Heart right ventricle (tissue), 16 donors: ENCODE measurements around the gene AAK1. TPM values are rescaled to one million over a fixed set of nuclear protein-coding genes. Genes with fewer than 3 reads are reported as not detected.

Source experiments
- ATAC-seq, 8 donors: fragments of 200-7000 bp; cut with Tn5 transposase; one replicate each; pipeline ENCODE4 v1.9.1; 2020; ENCODE audit warnings: mild to moderate bottlenecking in 8 of 8, moderate library complexity in 8 of 8, moderate number of reproducible peaks in 1 of 8
- DNase-seq, 2 donors: peaks; one replicate each; pipeline ENCODE4 v3.0.0-alpha.2; 2020
- H3K27ac ChIP-seq, 10 donors: fragments of 200-600 bp; sonication (generic) in 2 of 10; one replicate each; pipeline versions ENCODE4 v1.5.0 to v1.8.0; 2020 to 2022; ENCODE audit warnings: mild to moderate bottlenecking in 3 of 10
- H3K27me3 ChIP-seq, 7 donors: fragments of 200-600 bp; one replicate each; pipeline ENCODE4 v1.8.0; 2021 to 2022; ENCODE audit warnings: mild to moderate bottlenecking in 2 of 7
- H3K36me3 ChIP-seq, 9 donors: fragments of 200-600 bp; sonication (generic) in 1 of 9; one replicate each; pipeline versions ENCODE4 v1.5.0 to v1.8.0; 2020 to 2022; ENCODE audit warnings: mild to moderate bottlenecking in 2 of 9
- H3K4me1 ChIP-seq, 9 donors: fragments of 200-600 bp; sonication (generic) in 1 of 9; one replicate each; pipeline versions ENCODE4 v1.5.0 to v1.8.0; 2020 to 2022; ENCODE audit warnings: mild to moderate bottlenecking in 4 of 9
- H3K4me3 ChIP-seq, 10 donors: fragments of 200-600 bp; sonication (generic) in 2 of 10; one replicate each; pipeline versions ENCODE4 v1.5.0 to v1.8.0; 2020 to 2022; ENCODE audit warnings: mild to moderate bottlenecking in 7 of 10, moderate library complexity in 2 of 10
- H3K9me3 ChIP-seq, 11 donors: fragments of 200-600 bp in 10 of 11; sonication (generic) in 2 of 11; one replicate each; pipeline versions ENCODE4 v1.5.0 to v1.8.0; 2013 to 2022; ENCODE audit warnings: mild to moderate bottlenecking in 2 of 11, control low read depth in 1 of 11, moderate library complexity in 1 of 11
- WGBS, 2 donors: extraction: QIAGEN DNeasy Blood & Tissue Kit; methylation state at CpG; one replicate each; pipeline ENCODE4 v1.1.7; 2013; ENCODE audit warnings: inconsistent platforms in 1 of 2; 5-methylcytosine and 5-hydroxymethylcytosine counted together
- intact Hi-C, 10 donors: fragments of 100-400 bp; cut with DNase I; formaldehyde crosslinking; loops; one replicate each; pipeline versions ENCODE4 v1.11.1 to v1.14.2; 2022
- polyA plus RNA-seq, 2 donors: library from polyadenylated mRNA; stranded (reverse); fragments of 200-250 nt; gene quantifications; one replicate each; pipeline ENCODE4 v1.2.3, GENCODE V29; 2013
- total RNA-seq, 10 donors: library from RNA; stranded (reverse); fragmentation: NEBNext Ultra II Directional in 3 of 10; extraction: Animal tissue kit (Norgen Biotek cat#: 25700) in 3 of 10; gene quantifications; one replicate each; pipeline versions ENCODE4 v1.2.1 to v1.2.4, GENCODE V29; 2021 to 2023
- TF ChIP-seq, protein P1 (sequence below), 9 donors: fragments of 200-600 bp; sonication (generic) in 2 of 9; IDR thresholded peaks; one replicate each; pipeline versions ENCODE4 v1.5.0 to v1.8.0; 2021 to 2022; ENCODE audit warnings: antibody characterized with exemption in 9 of 9, mild to moderate bottlenecking in 5 of 9, moderate library complexity in 1 of 9
- donor health status: Arrhythmogenic right ventricular cardiomyopathy.
- donor health status: ischemic (EF 13 %, LVEDD 7.1; RV severe dilation, severe dysfunction).
- donor health status: healthy with polysubstance abuse.
- donor health status: DM: no; HTN: yes; CAD: no.
- donor health status: DM: no; HTN: no; CAD: no.
- donor health status: ischemic (EF 25% LVEDD 6.9; RV normal size, moderate dysfunction).
- donor health status: ischemic (EF 25% LVEDD 5.7; RV mildly dilated, moderate dysfunction).
- donor health status: healthy.
- donor health status: DM: yes; HTN: yes; CAD: no.
- donor health status: Ischemic cardiomyopathy.
- donor health status: ischemic (EF 35%, LVEDD 5.7; RV mildly dilated, moderate dysfunction).
- donor health status: nonischemic (EF 11% LVEDD 7.7; RV severe dilation, severe dysfunction).
- donor health status: DM: yes; HTN: yes; CAD: no.
- donor health status: PGD.
- donor health status: ischemic (EF 29% LVEDD 5.4; RV normal size, mild dysfunction).
- donor health status: nonischemic (EF 23%, LVEDD 6.1; RV moderate dilation, normal function).

AAK1 gene
- total and polyA plus RNA-seq, 12 donors = 10.1 to 148 (median 116) TPM

DNA sequence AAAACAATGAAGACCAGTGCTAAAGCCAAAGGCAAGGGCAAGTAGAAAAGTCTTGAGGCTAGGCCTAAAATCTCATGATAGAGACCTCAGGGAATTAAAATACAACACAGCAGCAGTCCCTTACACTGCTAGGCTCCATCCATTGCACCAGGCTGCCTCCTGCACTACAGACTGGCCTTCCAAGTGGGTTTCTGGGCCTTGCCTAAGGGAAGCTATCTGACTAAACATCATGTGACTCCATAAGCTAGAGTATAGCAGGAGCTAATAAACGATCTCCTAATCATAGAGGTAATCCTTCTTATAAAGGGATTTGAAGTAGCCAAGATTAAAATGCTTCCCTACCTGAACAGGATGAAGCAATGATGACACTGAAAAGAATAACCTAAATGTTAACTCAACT is 128.7 kb downstream of the AAK1 start:
- ATAC-seq = peak in 1 of 8 donors; percentile 4
- intact Hi-C loops = no loop called here

DNA sequence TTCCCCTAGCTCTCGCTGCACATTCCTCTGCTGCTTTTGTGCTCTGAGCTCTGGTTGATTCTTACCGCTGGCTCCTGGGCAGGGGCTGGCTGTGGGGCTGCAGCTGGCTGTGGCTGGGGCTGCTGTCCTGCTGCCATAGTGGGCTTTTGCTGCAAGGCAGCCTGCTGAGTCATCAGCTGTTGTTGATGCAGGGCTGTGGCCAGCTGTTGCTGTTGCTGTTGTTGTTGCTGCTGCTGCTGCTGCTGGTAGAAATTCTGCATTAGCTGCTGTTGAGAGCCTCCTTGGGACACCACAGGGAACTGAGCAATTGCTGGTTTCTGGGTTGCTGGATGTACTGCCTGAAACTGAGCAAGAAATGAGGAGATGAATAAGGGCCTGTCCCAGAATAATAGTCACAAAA is 129.1 kb downstream of the AAK1 start:
- no peaks in the 10 kb centered on the region for H3K27me3 ChIP-seq
- intact Hi-C loops = no loop called here
- 74% methylated on average over 2 of the region's 2 CpGs for WGBS, 2 donors
- peaks cover 0 to 28% (median 13%) of the 10 kb centered on the region in 9 donors for H3K4me1 ChIP-seq
- peaks cover 0 to 100% (median 56%) of the 10 kb centered on the region in 9 donors for H3K36me3 ChIP-seq
- ATAC-seq = peak; percentile 27 to 79 (median 44)
- no peak overlapping the region for H3K4me3 ChIP-seq
- H3K9me3 ChIP-seq = peaks cover 0 to 7% (median 0%) of the 10 kb centered on the region in 11 donors
- TF ChIP-seq, protein P1, sequence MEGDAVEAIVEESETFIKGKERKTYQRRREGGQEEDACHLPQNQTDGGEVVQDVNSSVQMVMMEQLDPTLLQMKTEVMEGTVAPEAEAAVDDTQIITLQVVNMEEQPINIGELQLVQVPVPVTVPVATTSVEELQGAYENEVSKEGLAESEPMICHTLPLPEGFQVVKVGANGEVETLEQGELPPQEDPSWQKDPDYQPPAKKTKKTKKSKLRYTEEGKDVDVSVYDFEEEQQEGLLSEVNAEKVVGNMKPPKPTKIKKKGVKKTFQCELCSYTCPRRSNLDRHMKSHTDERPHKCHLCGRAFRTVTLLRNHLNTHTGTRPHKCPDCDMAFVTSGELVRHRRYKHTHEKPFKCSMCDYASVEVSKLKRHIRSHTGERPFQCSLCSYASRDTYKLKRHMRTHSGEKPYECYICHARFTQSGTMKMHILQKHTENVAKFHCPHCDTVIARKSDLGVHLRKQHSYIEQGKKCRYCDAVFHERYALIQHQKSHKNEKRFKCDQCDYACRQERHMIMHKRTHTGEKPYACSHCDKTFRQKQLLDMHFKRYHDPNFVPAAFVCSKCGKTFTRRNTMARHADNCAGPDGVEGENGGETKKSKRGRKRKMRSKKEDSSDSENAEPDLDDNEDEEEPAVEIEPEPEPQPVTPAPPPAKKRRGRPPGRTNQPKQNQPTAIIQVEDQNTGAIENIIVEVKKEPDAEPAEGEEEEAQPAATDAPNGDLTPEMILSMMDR (IDR thresholded peaks at IDR 0.05) = peak in 2 of 9 donors; percentile 4 to 5
- peak overlapping the region in 1 of 10 donors; percentile 12 for H3K27ac ChIP-seq
- peak in 1 of 2 donors; percentile 29 for DNase-seq

More for the DNA sequence above, 128.7 kb downstream of the AAK1 start:
- 47% methylated on average over 1 of the region's 1 CpG for WGBS, 2 donors
- no peaks in the 10 kb centered on the region for H3K27me3 ChIP-seq
- peaks cover 0 to 100% (median 56%) of the 10 kb centered on the region in 9 donors for H3K36me3 ChIP-seq
- H3K9me3 ChIP-seq = peaks cover 0 to 7% (median 0%) of the 10 kb centered on the region in 11 donors
- H3K4me1 ChIP-seq = peaks cover 0 to 28% (median 13%) of the 10 kb centered on the region in 9 donors
- DNase-seq = no peak
- TF ChIP-seq, protein P1 (IDR thresholded peaks at IDR 0.05) = no peak
- H3K27ac ChIP-seq = no peak overlapping the region
- no peak overlapping the region for H3K4me3 ChIP-seq

GRCh38 chr2:69512446-69512845 is 131.1 kb downstream of the AAK1 start:
- intact Hi-C loops = no loop called here
- H3K4me1 ChIP-seq = peaks cover 0 to 36% (median 20%) of the 10 kb centered on the region in 9 donors
- peaks cover 0 to 100% (median 65%) of the 10 kb centered on the region in 9 donors for H3K36me3 ChIP-seq
- 54 to 65% methylated on average over 3 of the region's 3 CpGs for WGBS, 2 donors
- H3K27me3 ChIP-seq = no peaks in the 10 kb centered on the region
- H3K4me3 ChIP-seq = no peak overlapping the region
- DNase-seq = no peak
- H3K9me3 ChIP-seq = peaks cover 0 to 7% (median 0%) of the 10 kb centered on the region in 11 donors
- TF ChIP-seq, protein P1 (IDR thresholded peaks at IDR 0.05) = no peak
- peak overlapping the region in 4 of 10 donors; percentile 6 to 59 (median 28) for H3K27ac ChIP-seq
- peak in 3 of 8 donors; percentile 44 to 70 (median 57) for ATAC-seq

- no peak overlapping the region for H3K4me3 ChIP-seq
- DNase-seq = no peak
- H3K27ac ChIP-seq = no peak overlapping the region
- H3K27me3 ChIP-seq = no peaks in the 10 kb centered on the region
- no peak for ATAC-seq
- H3K4me1 ChIP-seq = peaks cover 0 to 42% (median 20%) of the 10 kb centered on the region in 9 donors
- H3K9me3 ChIP-seq = peaks cover 0 to 7% (median 0%) of the 10 kb centered on the region in 11 donors
- intact Hi-C loops = no loop called here
- WGBS, 2 donors = 77 to 99% methylated on average over 2 of the region's 2 CpGs
- TF ChIP-seq, protein P1 (IDR thresholded peaks at IDR 0.05) = no peak
- peaks cover 0 to 100% (median 83%) of the 10 kb centered on the region in 9 donors for H3K36me3 ChIP-seq
These were observed 133.3 kb downstream of the AAK1 start for GRCh38 chr2:69510204-69510603.
